HG02623 (cell line): ENCODE data around the gene DUXA.
"Not testable (repeated sequence)": the region's sequence is repeated elsewhere in the genome, so short reads cannot be mapped to it uniquely, and the experiment has no call there.

Experiments
- ATAC-seq: cut with Tn5 transposase; IDR thresholded peaks from one replicate; pipeline ENCODE4 v1.9.1; 2021; ENCODE audit warnings: moderate library complexity; ENCODE audit not compliant: unreplicated experiment

Gene DUXA

DNA sequence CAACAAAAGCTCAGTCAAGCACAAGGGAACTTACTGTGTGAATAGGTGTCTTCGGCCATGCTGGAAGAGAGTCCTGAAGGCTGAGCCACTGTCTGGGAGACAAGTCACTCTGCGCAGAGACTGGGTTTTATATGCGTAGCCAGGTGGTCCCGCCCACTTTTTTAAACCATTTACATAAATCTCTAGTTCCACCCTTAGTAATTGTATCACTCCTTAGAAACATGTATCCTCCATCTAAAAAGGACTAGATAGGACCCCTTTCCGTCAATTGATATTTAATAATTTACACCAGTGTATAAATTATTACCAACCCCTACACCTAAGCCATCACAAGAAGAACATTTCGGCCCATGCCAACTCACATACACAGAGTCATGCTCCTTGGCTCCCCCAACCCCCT, at the start of gene DUXA:
Gene DUXA (minus strand): TSS at position 101 of the 400 bp plus-strand sequence. CDS start 42 bp downstream, at position 59.
- ATAC-seq: no peak

DNA sequence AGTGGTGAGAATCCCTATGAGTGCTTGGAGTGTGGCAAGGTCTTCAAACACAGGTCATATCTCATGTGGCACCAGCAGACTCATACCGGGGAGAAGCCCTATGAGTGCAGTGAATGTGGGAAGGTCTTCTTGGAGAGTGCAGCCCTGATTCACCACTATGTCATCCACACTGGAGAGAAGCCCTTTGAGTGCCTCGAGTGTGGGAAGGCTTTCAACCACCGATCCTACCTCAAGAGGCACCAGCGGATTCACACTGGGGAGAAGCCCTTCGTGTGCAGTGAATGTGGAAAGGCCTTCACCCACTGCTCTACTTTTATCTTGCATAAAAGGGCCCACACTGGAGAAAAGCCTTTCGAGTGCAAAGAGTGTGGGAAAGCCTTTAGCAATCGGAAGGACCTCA, 44.8 kb upstream of the DUXA start:
- ATAC-seq: no peak

DNA sequence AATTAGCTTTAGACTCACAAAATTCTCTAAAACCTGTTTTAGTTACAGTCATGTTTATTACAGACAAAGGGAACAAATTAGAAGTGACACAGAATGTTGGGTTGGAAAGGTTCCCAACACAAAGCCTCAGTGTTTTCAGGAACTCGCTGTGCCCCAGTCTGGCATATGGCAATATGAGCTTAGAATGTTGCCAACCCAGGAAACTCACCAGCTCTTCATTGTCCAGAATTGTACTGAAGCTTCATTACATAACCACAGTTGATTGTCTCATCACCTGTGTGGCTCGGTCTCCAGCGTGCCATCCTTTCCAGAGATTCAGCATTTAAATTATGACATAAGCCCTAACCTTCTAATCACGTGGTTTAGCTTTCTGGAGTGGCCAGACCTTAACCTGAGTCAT, 43.1 kb upstream of the DUXA start:
- no peak for ATAC-seq

DNA sequence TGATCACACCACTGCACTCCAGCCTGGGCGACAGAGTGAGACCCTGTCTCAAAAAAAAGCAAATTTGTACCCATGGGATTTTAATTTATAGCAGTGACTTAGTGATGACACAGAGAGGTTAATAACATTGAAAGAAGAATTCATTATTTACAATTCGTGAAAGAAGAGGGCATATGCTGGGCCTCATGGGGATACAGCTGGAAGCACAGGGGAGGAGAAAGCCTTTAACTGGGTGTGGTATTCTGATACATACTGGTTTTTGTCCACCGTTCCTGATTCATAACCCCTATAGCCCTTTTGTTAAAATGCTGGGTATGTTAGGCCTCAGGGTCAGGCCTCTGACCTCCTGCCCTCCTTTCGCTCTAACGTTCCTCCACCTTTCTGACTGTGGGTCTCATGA, 34.9 kb upstream of the DUXA start:
- ATAC-seq: no peak

DNA sequence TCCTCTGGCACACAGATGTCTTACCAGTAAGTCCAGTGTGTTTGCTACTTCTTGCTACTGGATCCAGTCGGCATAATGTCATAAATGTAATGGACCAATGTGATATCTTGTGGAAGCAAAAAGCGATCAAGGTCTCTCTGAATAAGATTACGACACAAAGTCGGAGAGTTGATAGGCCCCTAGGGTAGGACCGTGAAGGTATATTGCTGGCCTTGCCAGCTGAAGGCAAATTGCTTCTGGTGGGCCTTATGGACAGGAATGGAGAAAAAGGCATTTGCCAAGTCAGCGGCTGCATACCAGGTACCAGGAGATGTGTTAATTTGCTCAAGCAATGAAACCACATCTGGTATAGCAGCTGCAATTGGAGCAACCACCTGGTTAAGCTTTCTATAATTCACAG, 30.6 kb upstream of the DUXA start:
- ATAC-seq: not testable (repeated sequence)

DNA sequence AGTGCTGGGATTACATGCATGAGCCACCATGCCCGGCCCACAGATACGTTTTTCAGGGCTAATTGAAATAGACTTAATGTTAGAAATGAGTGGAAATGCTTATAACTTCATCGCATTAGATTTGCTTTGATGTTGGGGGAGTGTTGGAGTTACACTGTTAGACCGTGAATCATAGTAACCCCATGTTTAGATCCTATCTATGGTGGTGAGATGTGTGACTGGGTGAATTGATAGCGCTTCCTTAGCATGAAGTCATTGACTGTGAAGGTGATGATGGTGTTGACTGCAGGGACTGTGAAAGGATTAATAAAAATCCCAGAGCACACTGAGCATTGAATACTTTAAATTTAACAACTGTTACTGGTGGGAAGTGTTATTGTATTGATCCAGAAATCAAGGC, 25.7 kb upstream of the DUXA start:
- no peak for ATAC-seq

DNA sequence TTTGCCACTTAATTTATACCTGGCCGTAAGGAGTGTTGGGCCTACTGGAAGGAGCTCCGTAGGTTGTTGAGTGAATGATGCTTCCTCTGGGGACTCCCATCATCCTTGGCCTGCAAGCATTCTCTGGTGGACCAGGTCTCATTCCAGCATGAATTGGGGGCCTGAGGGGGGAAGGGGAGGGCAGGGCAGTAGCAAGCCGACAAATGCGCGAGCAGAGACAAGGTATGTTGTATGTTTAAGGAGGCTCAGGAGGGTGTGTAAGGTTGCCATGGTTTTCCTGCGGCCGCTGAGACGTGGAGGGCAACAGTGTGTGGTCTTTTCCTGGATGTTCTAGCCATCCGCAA, 24.8 kb upstream of the DUXA start:
- ATAC-seq: no peak

DNA sequence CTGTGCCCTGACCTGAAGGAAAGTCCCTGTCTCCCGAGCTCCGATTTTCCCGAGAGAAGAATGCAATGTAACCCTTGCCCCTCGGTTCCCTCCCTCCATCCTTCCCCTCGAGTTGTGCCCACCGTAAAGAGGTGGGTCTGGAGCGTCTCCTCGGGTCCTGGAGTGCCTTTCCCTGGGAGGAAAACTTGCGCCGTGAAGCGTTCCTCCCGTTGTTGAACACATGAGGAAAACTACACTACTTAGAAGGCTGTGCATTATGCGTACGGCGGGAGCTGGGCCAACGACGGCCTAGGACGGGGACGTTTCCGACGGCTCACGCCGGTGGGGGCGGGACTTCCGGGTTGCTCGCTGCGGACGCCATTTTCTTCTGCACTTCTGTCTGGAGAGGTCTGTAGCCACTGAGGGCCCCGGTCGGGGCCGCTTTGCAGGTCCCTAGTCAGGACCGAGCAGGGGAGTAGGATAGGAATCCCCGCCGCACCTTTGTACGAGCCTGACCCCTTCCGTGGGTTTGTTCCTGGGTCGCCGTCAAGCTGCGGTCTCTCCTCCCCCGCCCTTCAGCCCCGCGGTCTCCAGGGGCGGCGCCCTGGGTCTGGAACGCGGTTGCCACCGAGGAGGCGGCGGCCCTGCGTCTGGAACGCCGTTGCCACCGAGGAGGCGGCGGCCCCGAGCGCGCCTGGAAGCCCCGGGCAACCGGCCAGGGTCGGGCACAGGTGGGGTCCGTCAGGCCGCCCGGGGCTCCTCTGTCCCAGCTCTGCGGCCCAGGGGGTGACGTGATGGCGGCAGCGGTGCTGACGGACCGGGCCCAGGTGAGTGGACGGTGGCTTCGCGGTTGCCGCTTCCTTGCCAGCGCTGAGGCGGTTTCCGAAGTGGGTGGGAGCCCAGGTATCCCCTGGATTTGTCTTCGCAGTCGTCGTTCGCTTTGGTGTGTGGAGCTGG, 24.1 kb upstream of the DUXA start, which contains the start of gene ZNF264:
Gene ZNF264 (plus strand): TSS at position 360 of the 936 bp plus-strand sequence. CDS start 414 bp downstream, at position 774.
- ATAC-seq: peak; percentile 86

DNA sequence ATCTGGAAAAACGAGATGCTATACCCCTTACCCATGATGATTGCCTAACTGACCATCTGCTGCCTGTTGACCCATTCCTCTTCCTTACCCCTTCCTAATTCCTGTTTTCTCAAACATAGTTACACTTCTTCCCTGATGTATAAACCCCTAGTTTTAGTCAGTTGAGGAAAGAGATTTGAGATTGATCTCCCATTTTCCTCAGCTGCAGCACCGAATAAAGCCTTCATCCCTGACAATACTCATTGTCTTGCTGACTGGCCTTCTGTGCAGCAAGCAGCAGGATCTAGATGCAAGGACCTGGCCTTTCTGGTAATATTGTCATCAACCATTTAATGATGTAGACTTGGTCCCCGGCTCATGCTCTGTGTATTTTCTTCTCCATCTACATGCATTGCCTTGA, 23.0 kb upstream of the DUXA start:
- no peak for ATAC-seq

DNA sequence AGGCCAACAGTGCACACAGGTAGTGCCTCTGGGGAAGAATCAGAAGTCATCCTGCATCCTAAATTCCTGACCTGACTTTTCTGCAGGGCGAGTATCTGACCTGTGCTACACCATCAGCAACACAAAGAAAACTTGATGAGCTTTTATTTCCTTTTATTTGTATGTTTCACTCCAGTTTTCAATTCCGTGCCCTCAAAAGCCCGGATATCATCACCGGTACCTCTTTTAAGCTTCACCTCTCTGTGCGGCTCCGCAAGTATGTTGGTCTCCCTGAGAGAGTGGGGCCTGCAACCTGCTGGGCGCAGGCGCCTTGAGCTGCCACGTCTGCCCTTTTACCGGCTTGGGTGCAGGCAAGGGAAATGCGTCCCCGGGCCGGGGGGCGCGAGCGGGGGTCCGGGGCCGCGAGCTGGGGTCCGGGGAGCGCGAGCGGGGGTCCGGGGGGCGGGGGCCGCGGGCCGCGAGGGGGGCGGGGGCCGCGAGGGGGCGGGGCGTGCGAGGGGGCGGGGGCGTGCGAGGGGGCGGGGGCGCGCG, 4.3 kb upstream of the DUXA start:
- no peak for ATAC-seq

DNA sequence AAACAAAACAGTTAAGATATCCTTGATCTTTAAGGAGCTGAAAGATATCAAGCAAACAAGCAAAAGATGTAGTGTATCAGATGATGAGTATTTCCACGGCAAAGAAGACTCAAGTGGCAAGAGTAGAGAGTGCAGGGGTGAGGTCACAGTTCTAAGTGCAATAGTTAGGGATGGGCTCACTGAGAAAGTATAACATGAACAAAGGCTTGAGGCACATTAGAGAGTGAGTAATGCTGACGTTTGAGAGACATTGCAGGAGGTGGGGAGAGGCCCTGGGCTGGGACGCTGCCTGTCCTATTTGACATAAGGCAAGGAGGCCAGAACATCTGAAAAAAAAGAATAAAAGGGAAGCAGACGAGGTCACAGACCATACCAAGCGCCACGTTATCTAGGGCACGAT, 1.4 kb downstream of the DUXA start:
- ATAC-seq: no peak

DNA sequence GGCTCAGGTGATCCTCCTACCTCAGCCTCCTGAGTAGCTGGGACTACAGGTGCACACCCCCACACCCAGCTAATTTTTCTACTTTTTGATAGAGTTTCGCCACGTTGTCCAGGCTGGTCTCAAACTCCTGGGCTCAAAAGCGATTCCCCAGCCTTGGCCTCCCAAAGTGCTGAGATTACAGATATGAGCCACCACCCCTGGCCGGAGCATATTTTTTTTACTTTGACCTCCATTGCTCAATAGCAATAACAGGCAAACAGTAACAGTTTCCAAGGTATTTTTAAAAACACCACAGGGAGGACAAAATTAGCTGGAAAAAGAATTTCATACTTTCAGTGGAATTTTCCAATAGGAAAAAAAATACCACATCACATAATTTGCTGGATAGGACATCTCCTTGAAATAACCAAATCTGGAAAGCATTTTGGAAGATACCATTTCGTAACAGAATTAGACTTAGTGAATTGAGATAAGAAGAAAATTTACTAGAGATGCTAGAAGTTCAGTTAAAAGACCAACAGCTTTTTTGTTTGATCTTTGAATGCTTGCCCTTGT, 5.2 kb downstream of the DUXA start:
- ATAC-seq: no peak

DNA sequence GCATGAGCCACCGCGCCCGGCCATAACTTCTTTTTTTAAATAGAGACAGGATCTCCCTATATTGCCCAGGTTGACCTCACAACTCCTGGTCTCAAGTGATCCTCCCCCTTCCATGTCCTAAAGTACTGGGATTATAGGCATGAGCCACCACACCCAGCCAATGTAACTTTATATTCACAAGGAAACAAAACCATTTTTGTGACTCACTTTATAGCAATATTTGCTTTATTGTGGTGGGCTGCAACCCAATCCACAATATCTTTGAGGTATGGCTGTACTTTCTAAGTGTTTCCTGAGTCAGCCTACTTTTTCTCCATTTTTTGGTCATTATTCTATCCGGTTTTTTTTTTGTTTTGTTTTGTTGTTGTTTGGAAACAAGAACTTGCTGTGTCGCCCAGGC, 14.4 kb downstream of the DUXA start:
- no peak for ATAC-seq

DNA sequence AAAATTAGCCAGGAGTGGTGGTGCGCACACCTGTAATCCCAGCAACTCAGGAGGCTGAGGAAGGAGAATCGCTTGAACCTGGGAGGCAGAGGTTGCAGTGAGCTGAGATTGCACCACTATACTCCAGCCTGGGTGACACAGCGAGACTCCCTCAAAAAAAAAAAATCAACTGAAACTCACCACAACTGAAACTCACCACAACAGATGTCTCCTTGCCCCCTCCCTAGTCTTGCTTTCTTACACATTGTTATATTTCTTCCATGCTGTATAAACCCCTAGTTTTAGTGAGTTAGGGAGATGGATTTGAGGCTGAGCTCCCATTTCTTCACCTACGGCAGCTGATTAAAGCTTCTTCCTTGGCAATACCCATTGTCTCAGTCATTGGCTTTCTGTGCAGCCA, 25.6 kb downstream of the DUXA start:
- ATAC-seq: no peak

DNA sequence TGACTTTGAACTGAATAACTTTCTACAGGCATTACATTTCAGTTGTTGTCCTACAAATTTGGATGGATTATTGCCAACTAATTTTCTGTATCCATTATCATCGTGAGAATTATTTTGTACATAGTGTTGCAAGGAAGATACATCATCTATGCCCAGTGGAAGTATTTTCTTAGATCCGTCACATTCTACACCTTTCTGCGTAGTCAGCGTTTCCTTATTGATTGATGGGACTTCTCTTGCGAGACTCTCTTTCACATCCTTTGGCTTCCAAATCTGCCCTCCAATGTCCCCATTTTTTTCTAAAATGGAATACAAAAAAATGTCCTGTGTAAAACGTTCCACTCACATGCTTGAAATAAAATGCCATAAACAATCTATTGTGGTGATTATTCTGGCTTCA, 31.5 kb downstream of the DUXA start:
- ATAC-seq: no peak

DNA sequence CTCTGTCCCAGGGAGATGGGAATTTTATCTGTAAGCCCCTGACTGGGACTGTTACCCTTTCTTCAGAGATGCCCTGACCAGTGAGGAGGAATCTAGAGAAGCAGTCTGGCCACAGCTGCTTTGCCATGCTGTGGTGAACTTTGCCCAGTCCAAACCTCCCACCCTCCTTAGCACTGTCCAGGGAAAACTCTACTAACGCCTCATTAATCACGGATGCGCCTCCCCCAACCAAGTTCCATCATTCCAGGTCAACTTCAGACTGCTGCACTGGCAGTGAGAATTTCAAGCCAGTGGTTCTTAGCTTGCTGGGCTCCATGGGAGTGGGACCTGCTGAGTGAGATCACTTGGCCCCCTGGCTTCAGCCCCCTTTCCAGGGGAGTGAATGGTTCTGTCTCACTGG, 39.9 kb downstream of the DUXA start:
- ATAC-seq: not testable (repeated sequence)

DNA sequence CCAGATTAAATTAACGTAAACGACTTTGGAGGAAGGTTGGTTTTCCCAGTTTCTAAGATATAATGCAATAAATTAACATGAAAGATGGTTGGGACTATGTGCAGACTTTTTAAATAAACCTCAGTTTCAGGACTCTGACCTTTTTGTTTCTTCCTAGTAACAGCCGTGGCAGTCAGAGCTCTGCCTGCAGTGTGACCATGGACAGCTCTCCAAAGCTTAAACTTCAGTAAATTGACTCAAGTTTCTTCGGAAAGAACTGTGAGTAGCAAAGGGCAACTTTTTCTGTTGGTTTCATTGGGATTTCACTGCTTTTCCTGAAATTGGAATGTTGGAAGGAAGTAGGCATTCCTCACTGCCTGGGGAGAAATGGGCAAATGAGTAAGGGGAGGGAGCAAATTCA, 43.4 kb downstream of the DUXA start:
- no peak for ATAC-seq

DNA sequence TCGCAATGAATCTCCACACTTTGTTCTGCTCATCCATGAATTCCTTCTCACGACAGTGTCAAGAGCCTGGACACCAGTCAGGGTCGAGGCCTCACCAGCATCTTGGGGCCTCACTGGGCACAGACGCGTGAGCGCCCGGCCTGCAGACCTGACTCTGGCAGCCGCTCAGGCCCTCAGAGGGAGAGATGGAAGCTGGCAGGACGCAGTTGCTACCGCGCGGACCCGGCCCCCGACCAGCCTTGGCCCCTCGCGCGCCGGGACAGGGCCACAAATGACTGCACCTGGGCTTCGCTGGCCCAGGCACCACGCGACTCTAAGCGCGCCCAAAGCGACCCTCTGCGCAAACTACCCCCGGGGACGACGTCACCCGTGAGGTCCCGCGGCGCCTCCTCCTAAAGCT, 48.4 kb downstream of the DUXA start:
- ATAC-seq: no peak

DNA sequence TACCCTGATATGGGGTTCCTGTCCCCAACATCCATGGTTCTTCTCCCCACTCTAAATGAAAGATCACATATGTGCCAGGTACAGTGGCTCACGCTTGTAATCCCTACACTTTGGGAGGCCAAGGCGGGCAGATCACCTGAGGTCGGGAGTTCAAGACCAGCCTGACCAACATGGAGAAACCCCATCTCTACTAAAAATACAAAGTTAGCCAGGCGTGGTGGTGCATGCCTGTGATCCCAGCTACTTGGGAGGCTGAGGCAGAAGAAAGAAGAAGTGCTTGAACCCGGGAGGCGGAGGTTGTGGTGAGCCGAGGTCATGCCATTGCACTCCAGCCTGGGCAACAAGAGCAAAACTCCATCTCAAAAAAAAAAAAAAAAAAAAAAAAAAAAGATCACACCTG, 53.8 kb downstream of the DUXA start:
- not testable (repeated sequence) for ATAC-seq

DNA sequence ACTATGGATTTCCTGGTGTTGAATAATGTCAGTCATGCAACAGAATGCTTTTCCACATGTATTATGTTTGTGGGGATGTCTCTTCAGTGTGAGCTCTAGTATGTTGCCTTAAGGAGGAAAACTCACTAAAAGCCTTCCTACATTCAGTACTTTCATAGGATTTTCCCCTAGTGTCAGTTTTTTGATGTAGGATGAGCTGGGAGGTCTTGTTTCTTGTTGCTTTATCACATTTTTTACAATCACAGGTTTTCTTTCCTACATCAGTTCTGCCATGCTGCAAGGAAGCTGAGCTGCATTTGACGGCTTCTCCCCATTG, 56.0 kb downstream of the DUXA start:
- ATAC-seq: no peak

DNA sequence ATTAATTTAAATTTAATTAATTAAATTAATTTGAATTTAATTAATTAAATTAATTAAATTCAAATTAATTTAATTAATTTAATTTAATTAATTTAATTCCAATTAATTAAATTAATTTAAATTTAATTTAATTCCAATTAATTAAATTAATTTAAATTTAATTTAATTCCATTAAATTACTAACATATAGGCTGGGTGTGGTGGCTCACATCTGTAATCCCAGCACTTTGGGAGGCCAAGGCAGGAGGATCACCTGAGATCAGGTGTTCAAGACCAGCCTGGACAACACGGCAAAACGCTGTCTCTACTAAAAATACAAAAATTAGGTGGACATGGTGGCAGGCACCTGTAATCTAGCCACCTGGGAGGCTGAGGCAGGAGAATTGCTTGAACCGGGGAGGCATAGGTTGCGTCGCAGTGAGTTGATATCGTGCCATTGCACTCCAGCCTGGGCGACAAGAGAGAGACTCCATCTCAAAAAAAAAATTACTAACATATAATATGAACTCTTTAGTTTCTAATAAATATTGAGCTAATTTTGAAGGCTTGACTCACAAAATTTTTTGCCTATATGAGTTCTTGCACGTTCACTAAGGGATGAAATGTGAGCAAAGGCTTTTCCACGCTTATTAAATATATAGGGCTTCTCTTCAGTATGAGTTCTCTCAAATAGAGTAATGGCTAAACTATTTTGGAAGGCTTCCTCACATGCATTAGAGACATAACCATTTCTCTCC, 56.5 kb downstream of the DUXA start:
- ATAC-seq: no peak

DNA sequence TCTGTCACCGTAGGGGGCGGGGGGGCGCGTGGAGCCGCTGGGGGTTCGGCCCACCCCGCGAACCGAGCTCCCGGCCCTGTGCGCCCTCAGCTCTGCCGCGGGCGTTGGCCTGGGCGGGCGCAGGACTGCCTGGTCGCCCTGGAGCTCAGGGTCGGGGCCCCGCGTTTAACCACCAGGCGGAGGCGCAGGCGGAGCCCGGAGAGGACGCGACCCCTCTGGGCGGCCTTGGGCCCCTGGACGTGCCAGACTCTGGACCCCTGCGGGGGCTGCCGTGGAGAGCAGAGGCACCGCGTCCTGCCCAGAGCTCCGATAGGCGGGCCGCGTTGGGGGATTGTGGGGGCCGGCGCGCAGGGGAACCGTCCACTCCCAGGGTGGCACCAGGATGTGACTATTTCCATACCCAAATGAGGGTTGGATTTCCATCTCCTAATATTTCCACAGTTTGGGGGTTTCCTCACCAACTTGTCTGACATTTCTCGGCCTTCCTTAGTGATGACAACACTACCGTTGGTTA, 60.5 kb downstream of the DUXA start:
- ATAC-seq: no peak
